Measurements from ENCODE around the gene TRIM71. TPM values are rescaled to one million over a fixed set of nuclear protein-coding genes. Genes with fewer than 3 reads are reported as not detected.
A peak's percentile ranks its signal among the peaks of the same experiment; 100 is the strongest.

Gene TRIM71
- total and polyA plus RNA-seq, 2 of the 13 experiments (the other 11 are each of a cell fraction or from before 2014, with no cell fraction given), result 21.7 to 76.9 TPM

DNA sequence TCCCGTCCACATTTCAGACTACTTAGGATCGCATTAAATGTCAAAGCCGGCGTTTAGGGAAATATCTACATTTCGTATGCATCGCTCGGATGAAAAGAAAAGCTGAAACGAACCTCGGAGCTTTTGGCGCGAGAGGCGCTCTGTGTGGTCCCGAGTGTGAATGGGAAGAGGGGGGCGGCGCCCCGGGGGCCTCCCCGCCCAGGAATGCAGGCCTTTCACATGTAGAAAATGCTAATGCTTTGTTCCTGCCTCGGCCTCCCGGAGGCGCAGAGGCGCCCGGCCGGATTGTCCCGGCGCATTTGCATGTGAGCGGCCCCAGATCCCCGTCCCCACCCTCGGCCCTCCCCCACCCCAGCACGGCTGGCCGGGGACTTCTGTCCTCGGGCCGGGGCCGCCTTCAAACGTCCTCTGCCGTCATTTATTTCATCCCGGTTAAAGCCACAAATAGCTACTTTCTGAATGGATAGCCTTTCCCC, 37.0 kb upstream of the TRIM71 start (continued):
- no peak for TF ChIP-seq ISX (CRISPR knock-in tag; conservative IDR thresholded peaks at IDR 0.05)
- TF ChIP-seq, protein P1, sequence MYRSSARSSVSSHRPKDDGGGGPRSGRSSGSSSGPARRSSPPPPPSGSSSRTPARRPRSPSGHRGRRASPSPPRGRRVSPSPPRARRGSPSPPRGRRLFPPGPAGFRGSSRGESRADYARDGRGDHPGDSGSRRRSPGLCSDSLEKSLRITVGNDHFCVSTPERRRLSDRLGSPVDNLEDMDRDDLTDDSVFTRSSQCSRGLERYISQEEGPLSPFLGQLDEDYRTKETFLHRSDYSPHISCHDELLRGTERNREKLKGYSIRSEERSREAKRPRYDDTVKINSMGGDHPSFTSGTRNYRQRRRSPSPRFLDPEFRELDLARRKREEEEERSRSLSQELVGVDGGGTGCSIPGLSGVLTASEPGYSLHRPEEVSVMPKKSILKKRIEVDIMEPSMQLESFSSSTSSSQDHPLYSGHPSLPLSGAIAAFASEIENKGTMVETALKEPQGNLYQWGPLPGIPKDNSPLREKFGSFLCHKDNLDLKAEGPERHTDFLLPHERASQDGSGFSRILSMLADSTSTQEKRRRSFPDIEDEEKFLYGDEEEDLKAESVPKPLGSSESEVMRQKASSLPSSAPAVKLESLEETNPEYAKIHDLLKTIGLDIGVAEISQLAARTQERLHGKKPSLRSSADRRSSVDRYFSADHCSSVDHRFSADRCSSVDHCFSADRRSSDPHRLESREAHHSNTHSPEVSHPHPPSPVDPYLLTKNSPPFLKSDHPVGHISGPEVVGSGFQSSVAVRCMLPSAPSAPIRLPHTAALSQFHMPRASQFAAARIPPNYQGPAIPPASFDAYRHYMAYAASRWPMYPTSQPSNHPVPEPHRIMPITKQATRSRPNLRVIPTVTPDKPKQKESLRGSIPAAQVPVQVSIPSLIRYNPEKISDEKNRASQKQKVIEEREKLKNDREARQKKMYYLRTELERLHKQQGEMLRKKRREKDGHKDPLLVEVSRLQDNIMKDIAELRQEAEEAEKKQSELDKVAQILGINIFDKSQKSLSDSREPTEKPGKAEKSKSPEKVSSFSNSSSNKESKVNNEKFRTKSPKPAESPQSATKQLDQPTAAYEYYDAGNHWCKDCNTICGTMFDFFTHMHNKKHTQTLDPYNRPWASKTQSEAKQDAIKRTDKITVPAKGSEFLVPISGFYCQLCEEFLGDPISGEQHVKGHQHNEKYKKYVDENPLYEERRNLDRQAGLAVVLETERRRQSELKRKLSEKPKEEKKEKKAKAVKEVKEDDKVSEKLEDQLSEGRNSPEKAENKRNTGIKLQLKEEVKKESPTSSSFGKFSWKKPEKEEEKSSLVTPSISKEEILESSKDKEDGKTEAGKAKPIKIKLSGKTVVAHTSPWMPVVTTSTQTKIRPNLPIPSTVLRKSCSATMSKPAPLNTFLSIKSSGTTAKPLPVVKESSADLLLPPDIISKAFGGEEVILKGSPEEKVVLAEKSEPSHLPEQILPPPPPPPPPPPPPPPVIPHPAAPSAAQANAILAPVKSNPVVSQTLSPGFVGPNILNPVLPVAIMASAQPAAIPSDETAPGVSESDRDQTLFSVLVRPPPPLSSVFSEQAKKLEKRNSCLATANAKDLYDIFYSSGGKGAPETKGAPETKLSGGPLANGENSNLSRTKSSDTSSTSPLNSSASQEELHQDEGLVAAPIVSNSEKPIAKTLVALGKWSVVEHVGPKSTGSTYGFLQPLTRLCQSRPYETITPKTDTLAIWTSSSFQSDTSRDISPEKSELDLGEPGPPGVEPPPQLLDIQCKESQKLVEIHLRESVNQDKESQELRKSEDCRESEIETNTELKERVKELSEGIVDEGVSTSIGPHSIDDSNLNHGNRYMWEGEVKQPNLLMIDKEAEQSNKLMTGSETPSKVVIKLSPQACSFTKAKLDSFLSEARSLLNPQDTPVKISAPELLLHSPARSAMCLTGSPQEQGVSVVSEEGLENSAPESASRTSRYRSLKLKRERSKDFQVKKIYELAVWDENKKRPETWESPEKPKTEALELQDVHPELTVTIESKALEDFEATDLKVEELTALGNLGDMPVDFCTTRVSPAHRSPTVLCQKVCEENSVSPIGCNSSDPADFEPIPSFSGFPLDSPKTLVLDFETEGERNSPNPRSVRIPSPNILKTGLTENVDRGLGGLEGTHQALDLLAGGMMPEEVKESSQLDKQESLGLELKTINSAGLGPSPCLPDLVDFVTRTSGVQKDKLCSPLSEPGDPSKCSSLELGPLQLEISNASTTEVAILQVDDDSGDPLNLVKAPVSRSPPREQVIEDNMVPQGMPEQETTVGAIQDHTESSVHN (CRISPR knock-in tag; IDR thresholded peaks at IDR 0.05), result no peak
- TF ChIP-seq ZNF660 (CRISPR knock-in tag; IDR thresholded peaks at IDR 0.05; ENCODE audit: borderline replicate concordance, low read depth), result no peak
- TF ChIP-seq NAIF1 (CRISPR knock-in tag; IDR thresholded peaks at IDR 0.05; ENCODE audit: borderline replicate concordance), result no peak
- no peak for TF ChIP-seq NFATC3 (CRISPR knock-in tag; IDR thresholded peaks at IDR 0.05)
- peak; percentile 4; the same call in 1 of the 2 replicates for TF ChIP-seq KDM5B (CRISPR knock-in tag; IDR thresholded peaks at IDR 0.05; ENCODE audit: borderline replicate concordance)
- TF ChIP-seq ZMAT3 (CRISPR knock-in tag; conservative IDR thresholded peaks at IDR 0.05), result no peak
- TF ChIP-seq TGIF2 (CRISPR knock-in tag; IDR thresholded peaks at IDR 0.05), result no peak
- TF ChIP-seq, protein P2, sequence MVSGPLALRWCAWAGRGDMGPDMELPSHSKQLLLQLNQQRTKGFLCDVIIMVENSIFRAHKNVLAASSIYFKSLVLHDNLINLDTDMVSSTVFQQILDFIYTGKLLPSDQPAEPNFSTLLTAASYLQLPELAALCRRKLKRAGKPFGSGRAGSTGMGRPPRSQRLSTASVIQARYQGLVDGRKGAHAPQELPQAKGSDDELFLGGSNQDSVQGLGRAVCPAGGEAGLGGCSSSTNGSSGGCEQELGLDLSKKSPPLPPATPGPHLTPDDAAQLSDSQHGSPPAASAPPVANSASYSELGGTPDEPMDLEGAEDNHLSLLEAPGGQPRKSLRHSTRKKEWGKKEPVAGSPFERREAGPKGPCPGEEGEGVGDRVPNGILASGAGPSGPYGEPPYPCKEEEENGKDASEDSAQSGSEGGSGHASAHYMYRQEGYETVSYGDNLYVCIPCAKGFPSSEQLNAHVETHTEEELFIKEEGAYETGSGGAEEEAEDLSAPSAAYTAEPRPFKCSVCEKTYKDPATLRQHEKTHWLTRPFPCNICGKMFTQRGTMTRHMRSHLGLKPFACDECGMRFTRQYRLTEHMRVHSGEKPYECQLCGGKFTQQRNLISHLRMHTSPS (CRISPR knock-in tag; IDR thresholded peaks at IDR 0.05; ENCODE audit: low read depth), result no peak
- no peak for TF ChIP-seq ZNF556 (CRISPR knock-in tag; IDR thresholded peaks at IDR 0.05; ENCODE audit: borderline replicate concordance)
- no peak for TF ChIP-seq ADNP (CRISPR knock-in tag; IDR thresholded peaks at IDR 0.05)
- TF ChIP-seq, protein P3, sequence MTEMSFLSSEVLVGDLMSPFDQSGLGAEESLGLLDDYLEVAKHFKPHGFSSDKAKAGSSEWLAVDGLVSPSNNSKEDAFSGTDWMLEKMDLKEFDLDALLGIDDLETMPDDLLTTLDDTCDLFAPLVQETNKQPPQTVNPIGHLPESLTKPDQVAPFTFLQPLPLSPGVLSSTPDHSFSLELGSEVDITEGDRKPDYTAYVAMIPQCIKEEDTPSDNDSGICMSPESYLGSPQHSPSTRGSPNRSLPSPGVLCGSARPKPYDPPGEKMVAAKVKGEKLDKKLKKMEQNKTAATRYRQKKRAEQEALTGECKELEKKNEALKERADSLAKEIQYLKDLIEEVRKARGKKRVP (CRISPR knock-in tag; IDR thresholded peaks at IDR 0.05), result no peak
- TF ChIP-seq, protein P4, sequence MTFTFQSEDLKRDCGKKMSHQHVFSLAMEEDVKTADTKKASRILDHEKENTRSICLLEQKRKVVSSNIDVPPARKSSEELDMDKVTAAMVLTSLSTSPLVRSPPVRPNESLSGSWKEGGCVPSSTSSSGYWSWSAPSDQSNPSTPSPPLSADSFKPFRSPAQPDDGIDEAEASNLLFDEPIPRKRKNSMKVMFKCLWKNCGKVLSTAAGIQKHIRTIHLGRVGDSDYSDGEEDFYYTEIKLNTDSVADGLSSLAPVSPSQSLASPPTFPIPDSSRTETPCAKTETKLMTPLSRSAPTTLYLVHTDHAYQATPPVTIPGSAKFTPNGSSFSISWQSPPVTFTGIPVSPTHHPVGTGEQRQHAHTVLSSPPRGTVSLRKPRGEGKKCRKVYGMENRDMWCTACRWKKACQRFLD (CRISPR knock-in tag; IDR thresholded peaks at IDR 0.05; ENCODE audit: borderline replicate concordance), result no peak
- TF ChIP-seq IRF2 (CRISPR knock-in tag; IDR thresholded peaks at IDR 0.05), result no peak
- TF ChIP-seq CREB1 (IDR thresholded peaks at IDR 0.05), result no peak
- no peak for TF ChIP-seq CREB1 (CRISPR knock-in tag; IDR thresholded peaks at IDR 0.05)
- TF ChIP-seq, protein P5, sequence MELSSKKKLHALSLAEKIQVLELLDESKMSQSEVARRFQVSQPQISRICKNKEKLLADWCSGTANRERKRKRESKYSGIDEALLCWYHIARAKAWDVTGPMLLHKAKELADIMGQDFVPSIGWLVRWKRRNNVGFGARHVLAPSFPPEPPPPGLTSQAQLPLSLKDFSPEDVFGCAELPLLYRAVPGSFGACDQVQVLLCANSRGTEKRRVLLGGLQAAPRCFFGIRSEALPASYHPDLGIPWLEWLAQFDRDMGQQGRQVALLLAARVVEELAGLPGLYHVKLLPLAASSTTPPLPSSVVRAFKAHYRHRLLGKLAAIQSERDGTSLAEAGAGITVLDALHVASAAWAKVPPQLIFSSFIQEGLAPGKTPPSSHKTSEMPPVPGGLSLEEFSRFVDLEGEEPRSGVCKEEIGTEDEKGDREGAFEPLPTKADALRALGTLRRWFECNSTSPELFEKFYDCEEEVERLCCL (CRISPR knock-in tag; IDR thresholded peaks at IDR 0.05; ENCODE audit: borderline replicate concordance), result no peak

All from HepG2 (cell line).